H1 (cell line): Measurements from ENCODE around the gene MAPKAPK2. TPM values are rescaled to one million over a fixed set of nuclear protein-coding genes. Genes with fewer than 3 reads are reported as not detected.

ENCODE experiments used
- CTCF ChIA-PET: fragments of 300-600 bp; sonication (Branson Sonifier 250); formaldehyde crosslinking; loops from one replicate; lab custom pipeline; 2021; ENCODE audit not compliant: partially characterized antibody; lab: Charles Lee
- POLR2A ChIA-PET: fragments of 300-600 bp; sonication (Branson Sonifier 250); formaldehyde crosslinking; loops from one replicate; lab custom pipeline; 2021; ENCODE audit warnings: inconsistent platforms; ENCODE audit not compliant: partially characterized antibody; lab: Charles Lee
- DNase-seq, 2 experiments: peaks; one replicate each; pipeline versions ENCODE4 v3.0.0 to v3.0.0-alpha.2; 2010 to 2022; ENCODE audit warnings: low spot score in 2 of 2, low read depth in 1 of 2, mixed read lengths in 1 of 2
- FAIRE-seq: peaks from 2 replicates; lab custom pipeline; 2011; peaks lifted over from hg19 to GRCh38; lab: Jason Lieb, UNC
- H2AFZ ChIP-seq: 2 replicates; pipeline ENCODE4 v1.8.1; 2012; ENCODE audit warnings: low read length, inconsistent platforms
- H2AK5ac ChIP-seq: 2 replicates; pipeline ENCODE4 v1.6.1; 2013; ENCODE audit warnings: low read depth, low read length
- H2BK120ac ChIP-seq: replicated peaks from 2 replicates; pipeline ENCODE3; 2013; ENCODE audit warnings: low read depth, low read length, inconsistent platforms
- H2BK12ac ChIP-seq: 2 replicates; pipeline ENCODE4 v1.6.1; 2013; ENCODE audit warnings: low read depth, low read length
- H2BK15ac ChIP-seq: 2 replicates; pipeline ENCODE4 v1.6.1; 2013; ENCODE audit warnings: low read length
- H2BK20ac ChIP-seq: 2 replicates; pipeline ENCODE4 v1.6.1; 2013; ENCODE audit warnings: low read length
- H2BK5ac ChIP-seq: 2 replicates; pipeline ENCODE4 v1.6.1; 2013; ENCODE audit warnings: low read depth, low read length
- H3K14ac ChIP-seq: 2 replicates; pipeline ENCODE4 v1.6.1; 2013; ENCODE audit warnings: inconsistent platforms; ENCODE audit not compliant: insufficient read length
- H3K18ac ChIP-seq: 2 replicates; pipeline ENCODE4 v1.6.1; 2013; ENCODE audit warnings: low read length; ENCODE audit errors: extremely low read depth
- H3K23ac ChIP-seq: 2 replicates; pipeline ENCODE4 v1.6.1; 2013; ENCODE audit warnings: inconsistent platforms; ENCODE audit not compliant: insufficient read length
- H3K23me2 ChIP-seq: 2 replicates; pipeline ENCODE4 v1.6.1; 2013; ENCODE audit warnings: low read depth, low read length
- H3K27ac ChIP-seq: 2 replicates; pipeline ENCODE4 v1.6.1; 2011; ENCODE audit warnings: low read depth, low read length, inconsistent platforms
- H3K27me3 ChIP-seq, 4 experiments: replicated peaks in 1 of 4; 1 replicate in 1 of 4; 2 replicates in 3 of 4; pipeline versions ENCODE4 v1.6.1 to v1.8.1; 2011 to 2013; ENCODE audit warnings: low read length in 3 of 4, mild to moderate bottlenecking in 3 of 4, inconsistent platforms in 2 of 4, mixed read lengths in 2 of 4, moderate library complexity in 1 of 4; ENCODE audit not compliant: control insufficient read depth in 3 of 4, insufficient read depth in 3 of 4; ENCODE audit errors: extremely low read depth in 1 of 4
- H3K36me3 ChIP-seq, 4 experiments: 2 replicates each; pipeline versions ENCODE4 v1.6.1 to v1.8.1; 2011 to 2013; ENCODE audit warnings: mild to moderate bottlenecking in 4 of 4, low read length in 3 of 4, moderate library complexity in 2 of 4, control low read depth in 1 of 4, inconsistent platforms in 1 of 4; ENCODE audit not compliant: insufficient read depth in 4 of 4, control insufficient read depth in 2 of 4
- H3K4ac ChIP-seq: replicated peaks from 2 replicates; pipeline ENCODE3; 2013; ENCODE audit warnings: low read length, low read depth, mixed read lengths, inconsistent platforms; ENCODE audit not compliant: insufficient read length
- H3K4me1 ChIP-seq, 4 experiments: replicated peaks in 1 of 4; 1 replicate in 1 of 4; 2 replicates in 3 of 4; pipeline versions ENCODE4 v1.6.1 to v1.8.1; 2011 to 2013; ENCODE audit warnings: low read length in 3 of 4, inconsistent platforms in 2 of 4, mixed read lengths in 1 of 4; ENCODE audit not compliant: insufficient read depth in 4 of 4, control insufficient read depth in 3 of 4
- H3K4me2 ChIP-seq, 2 experiments: 2 replicates each; pipeline versions ENCODE4 v1.6.1 to v1.8.1; 2011 to 2013; ENCODE audit warnings: low read depth in 2 of 2, low read length in 2 of 2, control low read depth in 1 of 2, inconsistent platforms in 1 of 2, mild to moderate bottlenecking in 1 of 2; ENCODE audit not compliant: insufficient read depth in 1 of 2
- H3K4me3 ChIP-seq, 4 experiments: fragments of 200-600, 300-600 bp in 1 of 4; sonication (generic), shearing (Covaris generic), sonication (Bioruptor Twin) in 1 of 4; 2 replicates each; pipeline versions ENCODE4 v1.5.1 to v1.8.1; 2011 to 2016; ENCODE audit warnings: low read length in 4 of 4, low read depth in 3 of 4, control low read depth in 2 of 4, inconsistent platforms in 2 of 4, mild to moderate bottlenecking in 2 of 4, mixed read lengths in 1 of 4, moderate library complexity in 1 of 4; ENCODE audit not compliant: insufficient read depth in 2 of 4; ENCODE audit errors: extremely low read depth in 1 of 4
- H3K56ac ChIP-seq: replicated peaks from 2 replicates; pipeline ENCODE3; 2013; ENCODE audit warnings: low read depth, mild to moderate bottlenecking, mixed read lengths, low read length, inconsistent platforms; ENCODE audit not compliant: insufficient read length
- H3K79me1 ChIP-seq: 2 replicates; pipeline ENCODE4 v1.6.1; 2013; ENCODE audit warnings: low read depth, low read length, control low read depth
- H3K79me2 ChIP-seq, 2 experiments: 2 replicates each; pipeline versions ENCODE4 v1.6.1 to v1.8.1; 2012 to 2013; ENCODE audit warnings: low read length in 2 of 2, mild to moderate bottlenecking in 2 of 2, inconsistent platforms in 1 of 2; ENCODE audit not compliant: insufficient read depth in 2 of 2, control insufficient read depth in 1 of 2
- H3K9ac ChIP-seq, 4 experiments: replicated peaks in 1 of 4; 1 replicate in 1 of 4; 2 replicates in 3 of 4; pipeline versions ENCODE4 v1.6.1 to v1.8.1; 2011 to 2013; ENCODE audit warnings: low read depth in 3 of 4, low read length in 3 of 4, control low read depth in 2 of 4, mild to moderate bottlenecking in 2 of 4, moderate library complexity in 2 of 4, inconsistent platforms in 1 of 4; ENCODE audit errors: extremely low read depth in 1 of 4
- H3K9me3 ChIP-seq, 2 experiments: 2 replicates each; pipeline versions ENCODE4 v1.6.1 to v1.8.1; 2012 to 2013; ENCODE audit warnings: mild to moderate bottlenecking in 2 of 2, moderate library complexity in 2 of 2, control low read depth in 1 of 2, inconsistent platforms in 1 of 2, low read depth in 1 of 2, low read length in 1 of 2, mixed read lengths in 1 of 2; ENCODE audit not compliant: insufficient read depth in 2 of 2
- H4K20me1 ChIP-seq, 2 experiments: replicated peaks in 1 of 2; 2 replicates each; pipeline versions ENCODE3 to v1.8.1; 2011 to 2013; ENCODE audit warnings: inconsistent platforms in 2 of 2, low read length in 2 of 2, mild to moderate bottlenecking in 1 of 2; ENCODE audit not compliant: insufficient read depth in 2 of 2, control insufficient read depth in 1 of 2
- H4K5ac ChIP-seq: 2 replicates; pipeline ENCODE4 v1.6.1; 2013; ENCODE audit warnings: low read length, low read depth, mixed read lengths, inconsistent platforms; ENCODE audit not compliant: insufficient read length
- H4K8ac ChIP-seq: 2 replicates; pipeline ENCODE4 v1.8.0; 2013; ENCODE audit warnings: mild to moderate bottlenecking, moderate library complexity, low read length, inconsistent platforms; ENCODE audit not compliant: insufficient read depth; ENCODE audit errors: extremely low read depth
- H4K91ac ChIP-seq: replicated peaks from 2 replicates; pipeline ENCODE3; 2013; ENCODE audit warnings: low read length, mixed read lengths, inconsistent platforms; ENCODE audit not compliant: insufficient read length
- BACH1 ChIP-seq: IDR thresholded peaks from 2 replicates; pipeline ENCODE4 v1.6.1; 2012; ENCODE audit warnings: low read length, improper control_type of control experiment
- EZH2 ChIP-seq: fragments of 200-600 bp; sonication (generic); IDR thresholded peaks from 2 replicates; pipeline ENCODE4 v1.7.1; 2012; ENCODE audit warnings: low read depth, mild to moderate bottlenecking, moderate library complexity, low read length, inconsistent platforms; ENCODE audit not compliant: severe bottlenecking
- RAD21 ChIP-seq, 2 experiments: IDR thresholded peaks in 1 of 2; conservative IDR thresholded peaks in 1 of 2; 2 replicates each; pipeline ENCODE4 v1.6.1; 2011; ENCODE audit warnings: low read depth in 2 of 2, low read length in 2 of 2, improper control_type of control experiment in 1 of 2, inconsistent platforms in 1 of 2, mild to moderate bottlenecking in 1 of 2, moderate library complexity in 1 of 2
- WGBS, 2 experiments: shearing (Covaris generic) in 1 of 2; methylation state at CpG; one replicate each; pipeline versions ENCODE4 v1.1.6 to v1.1.7; 2013 to 2015; ENCODE audit warnings: low lambda C conversion rate in 2 of 2, mixed read lengths in 2 of 2, inconsistent platforms in 1 of 2, low coverage in 1 of 2, missing lambda C conversion rate in 1 of 2; ENCODE audit not compliant: insufficient replicate concordance in 2 of 2, insufficient coverage in 1 of 2, insufficient read length in 1 of 2; ENCODE audit errors: extremely low coverage in 1 of 2, missing lambda C conversion rate in 1 of 2; 5-methylcytosine and 5-hydroxymethylcytosine counted together
- polyA plus RNA-seq, 7 experiments: library from polyadenylated mRNA; depleted of rRNA in 3 of 7; stranded (reverse) in 5 of 7; unstranded in 2 of 7; fragments of >200 nt in 5 of 7; fragments of 200-250 nt in 2 of 7; gene quantifications; 1 replicate in 5 of 7; 2 replicates in 1 of 7; 4 replicates in 1 of 7; pipeline versions ENCODE4 v1.2.1 to v1.2.3, GENCODE V29; 2011 to 2013; ENCODE audit warnings: missing spikeins in 2 of 7, mixed read lengths in 2 of 7
- total RNA-seq: library from RNA; stranded (reverse); fragmentation: NEBNext Ultra II Directional; extraction: Animal tissue kit (Norgen Biotek cat#: 25700); gene quantifications from 2 replicates; pipeline ENCODE4 v1.2.1, GENCODE V29; 2021

Gene MAPKAPK2
- total and polyA plus RNA-seq, 2 of the 8 experiments (the other 6 are each of a cell fraction or from before 2014, with no cell fraction given), result 27.5 to 44.9 TPM

DNA sequence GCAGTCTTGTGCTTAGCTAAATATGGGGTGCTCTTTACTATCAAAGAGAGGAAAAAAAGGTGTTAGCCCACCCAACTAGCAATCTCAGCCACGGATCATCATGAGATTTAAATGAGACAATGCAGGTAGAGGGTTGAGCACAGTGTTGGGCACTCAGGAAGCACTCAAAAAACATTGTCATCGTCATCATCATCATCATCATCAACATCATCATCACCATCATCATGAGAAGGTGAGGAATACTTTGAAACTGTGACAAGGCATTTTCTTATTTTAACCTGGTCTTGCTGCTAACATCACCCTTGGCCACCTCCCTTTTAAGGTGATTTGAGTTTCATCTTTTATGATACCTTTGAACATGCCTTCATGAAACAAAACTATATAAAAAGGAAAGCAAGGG is 3.3 kb upstream of the MAPKAPK2 start:
- H3K56ac ChIP-seq, result no peak overlapping the region
- H3K4me3 ChIP-seq, result no peak overlapping the region
- H4K8ac ChIP-seq, result no peak overlapping the region
- H3K9ac ChIP-seq, result no peak overlapping the region
- H3K4me1 ChIP-seq, result peaks cover 0 to 2% (median 0%) of the 10 kb centered on the region in 4 experiments; a peak in 1 of 7 replicates
- FAIRE-seq (no peak), DNase-seq (no peak)
- WGBS, 2 experiments, result 83% methylated on average over 2 of the region's 2 CpGs; no CpG with 5 or more reads in 1 of the 2 experiments
- POLR2A ChIA-PET, result interaction anchor here (1.0 kb wide), 1 partner anchor 10 kb away, joined by 3 read pairs; no protein-coding TSS in a partner anchor
- H2BK5ac ChIP-seq, result no peak overlapping the region
- H3K14ac ChIP-seq, result no peak overlapping the region
- H2BK12ac ChIP-seq, result no peak overlapping the region
- no peaks in the 10 kb centered on the region for H3K79me1 ChIP-seq
- H4K91ac ChIP-seq, result no peak overlapping the region
- H3K18ac ChIP-seq, result no peak overlapping the region
- no peak overlapping the region for H2BK120ac ChIP-seq
- H3K9me3 ChIP-seq, result no peaks in the 10 kb centered on the region
- no peak overlapping the region for H3K27ac ChIP-seq
- H3K79me2 ChIP-seq, result peaks cover 0 to 3% of the 10 kb centered on the region in 2 experiments; a peak in 1 of 4 replicates
- no peak overlapping the region for H3K23ac ChIP-seq
- no peak overlapping the region for H2AK5ac ChIP-seq
- no peak overlapping the region for H2BK20ac ChIP-seq
- H2BK15ac ChIP-seq, result no peak overlapping the region
- peaks cover 1 to 3% of the 10 kb centered on the region in 2 experiments for H4K20me1 ChIP-seq
- H3K4ac ChIP-seq, result no peak overlapping the region
- H3K4me2 ChIP-seq, result no peak overlapping the region
- no peak overlapping the region for H2AFZ ChIP-seq
- peaks cover 6% of the 10 kb centered on the region for H3K23me2 ChIP-seq
- no peaks in the 10 kb centered on the region for H3K36me3 ChIP-seq
- CTCF ChIA-PET, result interaction anchor here (1.4 to 1.9 kb wide), 2 partner anchors 17 to 74 kb away, joined by 4 to 8 read pairs; no protein-coding TSS in a partner anchor
- peaks cover 7 to 24% (median 18%) of the 10 kb centered on the region in 4 experiments for H3K27me3 ChIP-seq
- no peak overlapping the region for H4K5ac ChIP-seq
- no peak for TF ChIP-seq RAD21 (IDR thresholded peaks at IDR 0.05 in 1 of 2, conservative IDR thresholded peaks at IDR 0.05 in 1 of 2; ENCODE audit: low read depth in 2 of 2, low read length in 2 of 2)
- TF ChIP-seq BACH1, result no peak
- no peak for TF ChIP-seq EZH2
